GM23338 (cell line): ENCODE results near the gene RBM17. TPM values are rescaled to one million over a fixed set of nuclear protein-coding genes. Genes with fewer than 3 reads are reported as not detected.

Experiments used
- ATAC-seq: fragments of 200-7000 bp; cut with Tn5 transposase; 3 replicates; pipeline ENCODE4 v1.9.1; 2020
- DNase-seq: peaks from one replicate; pipeline ENCODE4 v3.0.0-alpha.2; 2015; ENCODE audit warnings: low spot score
- H2AFZ ChIP-seq: fragments of 200-600 bp; sonication (generic); 2 replicates; pipeline ENCODE4 v1.8.0; 2016; ENCODE audit warnings: antibody characterized with exemption, mild to moderate bottlenecking, moderate library complexity
- H3F3A ChIP-seq: fragments of 200-600 bp; sonication (generic); replicated peaks from 2 replicates; pipeline ENCODE4 v1.8.0; 2017; ENCODE audit warnings: antibody characterized with exemption, mixed run types, low read depth
- H3K27ac ChIP-seq: fragments of 200-600 bp; sonication (generic); 2 replicates; pipeline ENCODE4 v1.6.1; 2016; ENCODE audit warnings: low read depth
- H3K27me3 ChIP-seq: fragments of 200-600 bp; sonication (generic); 2 replicates; pipeline ENCODE4 v1.8.0; 2016; ENCODE audit warnings: mild to moderate bottlenecking, mixed run types, moderate library complexity; ENCODE audit not compliant: insufficient read depth
- H3K36me3 ChIP-seq: fragments of 200-600 bp; sonication (generic); 2 replicates; pipeline ENCODE4 v1.8.0; 2016; ENCODE audit warnings: mild to moderate bottlenecking; ENCODE audit not compliant: insufficient read depth
- H3K4me1 ChIP-seq: fragments of 200-600 bp; sonication (generic); 2 replicates; pipeline ENCODE4 v1.8.0; 2016; ENCODE audit warnings: mild to moderate bottlenecking, moderate library complexity; ENCODE audit not compliant: insufficient read depth
- H3K4me2 ChIP-seq: fragments of 200-600 bp; sonication (generic); 2 replicates; pipeline ENCODE4 v1.7.1; 2017; ENCODE audit warnings: mixed run types
- H3K4me3 ChIP-seq: fragments of 200-600 bp; sonication (generic); 2 replicates; pipeline ENCODE4 v1.6.1; 2016; ENCODE audit warnings: mixed run types
- H3K79me2 ChIP-seq: fragments of 200-600 bp; sonication (generic); replicated peaks from 2 replicates; pipeline ENCODE4 v1.8.0; 2017; ENCODE audit warnings: mild to moderate bottlenecking; ENCODE audit not compliant: insufficient read depth
- H3K9me2 ChIP-seq: fragments of 200-600 bp; sonication (generic); 2 replicates; pipeline ENCODE4 v1.8.0; 2017; ENCODE audit not compliant: insufficient read depth
- H4K20me1 ChIP-seq: fragments of 200-600 bp; sonication (generic); replicated peaks from 2 replicates; pipeline ENCODE4 v1.8.0; 2017; ENCODE audit warnings: mild to moderate bottlenecking; ENCODE audit not compliant: insufficient read depth
- H3K27ac Mint-ChIP-seq: 2 replicates; pipeline ENCODE4 v1.8.0; 2020; ENCODE audit warnings: inconsistent platforms, mild to moderate bottlenecking, moderate library complexity, mixed read lengths
- H3K27me3 Mint-ChIP-seq: 3 replicates; pipeline ENCODE4 v1.8.0; 2022; ENCODE audit warnings: low read depth, mild to moderate bottlenecking, moderate library complexity, mixed read lengths, inconsistent platforms; ENCODE audit not compliant: insufficient read depth, poor library complexity
- H3K36me3 Mint-ChIP-seq: 3 replicates; pipeline ENCODE4 v1.8.0; 2021; ENCODE audit warnings: low read depth, mild to moderate bottlenecking, inconsistent platforms, moderate library complexity, mixed read lengths
- H3K4me1 Mint-ChIP-seq: 3 replicates; pipeline ENCODE4 v1.8.0; 2020; ENCODE audit warnings: mild to moderate bottlenecking, inconsistent platforms, mixed read lengths
- H3K4me3 Mint-ChIP-seq: 3 replicates; pipeline ENCODE4 v1.8.0; 2021; ENCODE audit warnings: moderate library complexity, mild to moderate bottlenecking, inconsistent platforms, mixed read lengths
- H3K9me3 Mint-ChIP-seq: 3 replicates; pipeline ENCODE4 v1.8.0; 2020; ENCODE audit warnings: moderate library complexity, mild to moderate bottlenecking, inconsistent platforms, mixed read lengths
- ETS1 ChIP-seq: IDR thresholded peaks from 2 replicates; pipeline ENCODE4 v1.6.1; 2016; ENCODE audit warnings: antibody characterized with exemption
- EZH2 ChIP-seq: fragments of 200-600 bp; sonication (generic); IDR thresholded peaks from one replicate; pipeline ENCODE4 v1.8.0; 2017; ENCODE audit warnings: antibody characterized with exemption, mild to moderate bottlenecking, low read depth; ENCODE audit not compliant: unreplicated experiment
- EZH2phosphoT487 ChIP-seq: fragments of 200-600 bp; sonication (generic); IDR thresholded peaks from one replicate; pipeline ENCODE4 v1.8.1; 2018; ENCODE audit warnings: antibody characterized with exemption; ENCODE audit not compliant: unreplicated experiment
- JUNB ChIP-seq: IDR thresholded peaks from one replicate; pipeline ENCODE4 v1.6.1; 2016; ENCODE audit warnings: antibody characterized with exemption; ENCODE audit not compliant: unreplicated experiment
- NANOG ChIP-seq: IDR thresholded peaks from 2 replicates; pipeline ENCODE4 v1.6.1; 2016; ENCODE audit warnings: antibody characterized with exemption, borderline replicate concordance
- POLR2AphosphoS5 ChIP-seq: IDR thresholded peaks from 2 replicates; pipeline ENCODE4 v1.6.1; 2016; ENCODE audit warnings: antibody characterized with exemption, low read depth
- STAT1 ChIP-seq: IDR thresholded peaks from one replicate; pipeline ENCODE4 v1.6.1; 2016; ENCODE audit warnings: antibody characterized with exemption; ENCODE audit not compliant: unreplicated experiment
- ZNF114 ChIP-seq: fragments of 250-450 bp; sonication (Bioruptor Pico); IDR thresholded peaks from 2 replicates; pipeline ENCODE4 v1.5.0; 2020; ENCODE audit warnings: mild to moderate bottlenecking, moderate library complexity
- ZNF331 ChIP-seq: fragments of 250-450 bp; sonication (Bioruptor Pico); IDR thresholded peaks from 2 replicates; pipeline ENCODE4 v1.5.0; 2020; ENCODE audit warnings: low read depth, mild to moderate bottlenecking, moderate library complexity
- ZNF462 ChIP-seq: fragments of 250-450 bp; sonication (Bioruptor Pico); IDR thresholded peaks from 2 replicates; pipeline ENCODE4 v1.5.0; 2020; ENCODE audit warnings: mild to moderate bottlenecking, moderate library complexity
- polyA plus RNA-seq: library from polyadenylated mRNA; unstranded; fragments of >200 nt; fragmentation: Nextera tagmentation; extraction: Ambion mirVana; gene quantifications from 2 replicates; pipeline ENCODE4 v1.2.1, GENCODE V29; 2016
- total RNA-seq: library from RNA; depleted of rRNA; stranded (reverse); fragments of >200 nt; shearing (Covaris generic); gene quantifications from 2 replicates; pipeline ENCODE4 v1.2.3, GENCODE V29; 2014

The RBM17 gene
- total and polyA plus RNA-seq, 2 experiments from 2014 or later, result 54.7 to 281 TPM

- Mint-ChIP-seq H3K36me3 (no peaks in the 10 kb centered on the region), H3K27ac (no peak overlapping the region), H3K9me3 (peaks cover 3% of the 10 kb centered on the region; the same call in 1 of the 3 replicates), H3K4me3 (no peak overlapping the region), H3K27me3 (peaks cover under 1% of the 10 kb centered on the region), H3K4me1 (no peaks in the 10 kb centered on the region)
- Histone ChIP-seq H3K4me1 (no peaks in the 10 kb centered on the region), H3F3A (no peaks in the 10 kb centered on the region), H3K27ac (no peak overlapping the region), H4K20me1 (no peaks in the 10 kb centered on the region; the same call in 1 of the 2 replicates), H3K9me2 (0 out of 2 replicates have a peak, but pooled peaks cover 3% of the 10 kb centered on the region), H3K36me3 (no peaks in the 10 kb centered on the region), H3K4me2 (no peak overlapping the region), H3K27me3 (no peaks in the 10 kb centered on the region), H3K79me2 (no peaks in the 10 kb centered on the region), H3K4me3 (no peak overlapping the region), H2AFZ (no peak overlapping the region)
- no peak for ATAC-seq
- TF ChIP-seq ZNF462 (CRISPR knock-in tag) (no peak), JUNB (no peak), ZNF114 (no peak), NANOG (no peak), ZNF331 (CRISPR knock-in tag) (no peak), STAT1 (no peak), EZH2 (no peak), POLR2AphosphoS5 (no peak), ETS1 (no peak), EZH2phosphoT487 (no peak)
- DNase-seq, result no peak
These were observed 19.5 kb upstream of the RBM17 start for GRCh38 chr10:6069081-6069931.
